Activated naive CD4-positive, alpha-beta T cell treated with anti-CD3 and anti-CD28 coated beads, Interleukin-2, amount 10 ng/mL, durations not matched to agents 7 days and 5 days (primary cell): ENCODE measurements around the gene FOSL2.

Experiments
- CTCF ChIA-PET: fragments of 350-600 bp; sonication (Branson Sonifier 250); formaldehyde crosslinking; loops from one replicate; lab custom pipeline; 2021; ENCODE audit warnings: antibody characterized with exemption; lab: Charles Lee
- DNase-seq: peaks from one replicate; pipeline ENCODE4 v3.0.0-alpha.2; 2020
- H3K27ac Mint-ChIP-seq: one replicate; pipeline ENCODE4 v1.8.0; 2021; ENCODE audit warnings: mild to moderate bottlenecking, moderate library complexity, mixed read lengths
- H3K27me3 Mint-ChIP-seq: one replicate; pipeline ENCODE4 v1.8.0; 2021; ENCODE audit warnings: mild to moderate bottlenecking, mixed read lengths
- H3K36me3 Mint-ChIP-seq: one replicate; pipeline ENCODE4 v1.8.0; 2021; ENCODE audit warnings: mixed read lengths
- H3K4me1 Mint-ChIP-seq: one replicate; pipeline ENCODE4 v1.8.0; 2021; ENCODE audit warnings: mixed read lengths
- H3K4me3 Mint-ChIP-seq: one replicate; pipeline ENCODE4 v1.8.0; 2021; ENCODE audit warnings: mild to moderate bottlenecking, moderate library complexity, mixed read lengths
- H3K9me3 Mint-ChIP-seq: one replicate; pipeline ENCODE4 v1.8.0; 2021; ENCODE audit warnings: mixed read lengths

The FOSL2 gene

DNA sequence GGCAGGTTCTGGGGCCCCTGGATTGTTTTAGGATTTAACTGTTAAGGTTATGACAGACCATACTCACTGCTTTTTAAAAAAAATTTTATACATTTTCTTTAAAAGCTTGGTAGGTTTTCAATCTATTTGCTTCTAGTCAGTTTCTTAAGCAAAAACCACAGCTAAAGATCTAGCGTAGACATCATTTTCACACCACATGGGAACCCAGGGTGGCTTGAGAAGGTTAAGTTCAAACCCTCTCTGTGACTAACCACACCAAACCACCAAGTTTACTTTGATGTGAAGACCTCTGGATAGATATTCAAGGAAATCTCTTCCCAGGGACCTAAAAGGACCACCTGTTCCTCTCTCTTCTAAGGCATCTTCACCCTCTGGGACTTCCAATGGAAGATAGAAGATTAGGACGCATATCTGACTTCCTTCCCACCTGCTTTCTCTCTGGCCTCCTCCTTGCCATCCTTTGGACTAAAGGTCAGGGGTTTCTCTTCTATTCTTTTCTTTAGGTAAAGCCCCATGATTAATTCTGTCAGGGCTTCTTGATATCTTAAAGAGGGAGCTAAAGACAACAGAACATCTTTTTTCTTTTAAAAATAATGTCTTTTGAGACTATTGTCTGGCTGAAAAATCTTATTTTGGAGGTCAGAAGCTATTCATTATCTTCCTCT lies 32.3 kb downstream of the FOSL2 start:
- H3K4me3 Mint-ChIP-seq = no peak overlapping the region

DNA sequence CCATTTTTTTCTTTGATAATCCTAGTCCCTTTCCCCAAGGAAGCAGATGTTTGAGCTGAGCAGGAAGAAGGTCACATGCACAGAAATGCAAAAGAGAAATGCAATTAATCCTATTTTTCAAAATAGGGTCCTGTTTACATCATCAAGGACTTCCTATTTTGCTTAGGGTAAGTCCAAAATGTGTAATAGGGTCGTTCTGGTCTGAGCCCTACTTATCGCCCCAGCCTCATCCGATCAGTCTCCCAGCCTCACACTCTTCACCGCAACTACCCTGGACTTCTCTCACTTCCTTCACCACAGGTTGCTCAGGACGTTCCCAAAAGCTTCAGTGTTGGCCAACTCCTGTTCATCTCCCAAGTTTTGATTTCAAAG lies 32.8 kb downstream of the FOSL2 start:
- Mint-ChIP-seq H3K36me3 (peaks cover 6% of the 10 kb centered on the region), H3K27me3 (no peaks in the 10 kb centered on the region), H3K27ac (no peak overlapping the region), H3K4me1 (peaks cover 50% of the 10 kb centered on the region), H3K9me3 (no peaks in the 10 kb centered on the region), H3K4me3 (no peak overlapping the region)
- DNase-seq = no peak
- CTCF ChIA-PET = interaction anchor here (1.5 kb wide), 1 partner anchor 27 kb away, joined by 5 read pairs; no protein-coding TSS in a partner anchor

More for the DNA sequence above, 32.3 kb downstream of the FOSL2 start:
- H3K27ac Mint-ChIP-seq = peak overlapping the region; percentile 63
- CTCF ChIA-PET = interaction anchor here (1.5 to 1.8 kb wide), 2 partner anchors 22 to 28 kb away, joined by 4 to 5 read pairs; no protein-coding TSS in a partner anchor
- H3K4me1 Mint-ChIP-seq = peaks cover 45% of the 10 kb centered on the region
- H3K36me3 Mint-ChIP-seq = peaks cover 6% of the 10 kb centered on the region
- no peaks in the 10 kb centered on the region for H3K9me3 Mint-ChIP-seq
- no peak for DNase-seq
- H3K27me3 Mint-ChIP-seq = no peaks in the 10 kb centered on the region

DNA sequence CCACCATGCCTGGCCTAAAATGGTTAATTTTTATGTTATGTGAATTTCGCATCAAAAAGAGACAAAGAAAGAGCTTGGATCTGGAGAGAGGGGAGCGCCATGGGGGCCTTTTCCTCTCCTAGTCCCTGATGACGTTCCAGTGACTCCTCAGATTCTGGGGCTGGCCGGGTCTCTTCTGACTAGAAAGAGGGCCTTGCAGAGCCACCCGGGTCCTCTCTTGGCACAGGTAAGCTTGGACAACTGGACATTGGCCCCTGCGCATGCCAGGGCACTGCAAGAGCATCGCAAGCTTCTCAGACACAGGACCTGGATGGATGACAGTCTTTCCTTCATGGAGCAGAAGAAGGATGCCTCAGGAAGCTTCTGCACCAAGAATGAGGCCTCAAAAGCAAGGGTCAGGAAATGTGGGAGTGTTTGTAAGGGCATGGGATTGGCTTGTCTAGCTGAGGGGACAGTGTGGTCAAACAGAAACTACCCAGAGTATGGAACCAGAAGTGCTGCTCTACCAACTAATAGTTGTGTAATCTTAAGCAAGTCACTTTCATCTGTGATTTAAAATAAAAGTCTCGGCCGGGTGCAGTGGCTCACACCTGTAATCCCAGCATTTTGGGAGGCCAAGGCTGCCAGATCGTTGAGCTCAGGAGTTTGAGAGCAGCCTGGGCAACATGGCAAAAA lies 35.2 kb downstream of the FOSL2 start:
- Mint-ChIP-seq H3K4me1 (peaks cover 51% of the 10 kb centered on the region), H3K4me3 (no peak overlapping the region), H3K9me3 (peaks cover 2% of the 10 kb centered on the region), H3K27ac (no peak overlapping the region), H3K27me3 (no peaks in the 10 kb centered on the region), H3K36me3 (peaks cover 2% of the 10 kb centered on the region)
- CTCF ChIA-PET = interaction anchor here (0.6 to 1.1 kb wide), 2 partner anchors 19 to 972 kb away, joined by 3 read pairs; no protein-coding TSS in a partner anchor
- no peak for DNase-seq

DNA sequence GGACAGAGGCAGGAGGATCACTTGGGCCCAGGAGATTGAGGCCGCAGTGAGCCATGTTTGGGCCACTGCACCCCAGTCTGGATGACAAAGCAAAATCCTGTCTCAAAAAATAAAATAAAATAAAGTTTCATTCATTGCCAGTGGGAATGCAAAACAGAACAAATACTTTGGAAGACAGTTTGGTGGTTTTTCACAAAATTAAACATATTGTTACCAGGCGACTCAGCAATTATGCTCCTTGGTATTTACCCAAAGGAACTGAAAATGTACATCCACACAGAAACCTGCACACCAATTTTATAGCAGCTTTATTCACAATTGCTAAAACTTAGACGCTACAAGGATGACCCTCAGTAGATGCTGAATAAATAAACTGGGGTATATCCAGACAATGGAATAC lies 35.8 kb downstream of the FOSL2 start:
- Mint-ChIP-seq H3K36me3 (peaks cover 2% of the 10 kb centered on the region), H3K27me3 (no peaks in the 10 kb centered on the region), H3K9me3 (peaks cover 6% of the 10 kb centered on the region), H3K4me3 (no peak overlapping the region), H3K27ac (no peak overlapping the region), H3K4me1 (peaks cover 45% of the 10 kb centered on the region)
- CTCF ChIA-PET = interaction anchor here (0.6 to 0.8 kb wide), 3 partner anchors 10 to 972 kb away, joined by 3 to 4 read pairs (median 3); no protein-coding TSS in a partner anchor
- no peak for DNase-seq

DNA sequence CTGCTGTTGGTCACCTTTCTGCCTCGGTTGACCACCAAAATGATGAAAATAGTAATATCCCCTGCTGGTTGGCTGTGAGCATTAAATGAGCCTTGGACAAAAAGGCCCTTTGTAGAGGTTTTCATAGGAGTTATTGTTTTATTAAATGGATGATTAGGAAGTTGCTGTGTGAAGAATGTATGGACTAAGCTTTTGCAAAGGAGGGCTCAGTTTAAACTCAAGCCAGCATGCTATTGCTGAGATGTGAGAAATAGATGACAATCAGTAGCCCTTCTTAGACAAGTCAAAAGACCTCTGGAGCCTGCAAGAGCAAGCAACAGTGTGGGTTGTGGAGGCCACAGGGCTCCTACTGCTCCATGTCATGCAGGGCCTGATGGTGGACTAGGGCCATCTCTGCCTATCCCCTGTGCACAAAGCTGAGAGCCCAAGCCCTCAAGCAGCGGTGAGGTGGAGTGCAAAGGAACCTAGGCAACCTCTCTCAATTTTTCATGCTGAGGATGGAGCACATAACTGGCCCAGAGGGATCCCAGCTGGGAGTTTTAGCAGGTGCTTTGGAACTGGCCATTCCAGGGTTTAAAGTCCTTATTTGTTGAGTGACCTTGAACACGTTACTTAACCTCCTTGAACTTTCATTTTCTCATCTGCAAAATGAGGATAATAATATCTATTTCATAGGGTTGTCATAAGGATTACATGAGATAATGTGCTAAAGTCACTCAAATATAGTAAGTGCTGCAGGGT lies 37.1 kb downstream of the FOSL2 start:
- H3K4me1 Mint-ChIP-seq = peaks cover 42% of the 10 kb centered on the region
- peaks cover 8% of the 10 kb centered on the region for H3K9me3 Mint-ChIP-seq
- DNase-seq = no peak
- no peaks in the 10 kb centered on the region for H3K36me3 Mint-ChIP-seq
- no peak overlapping the region for H3K4me3 Mint-ChIP-seq
- peaks cover 3% of the 10 kb centered on the region for H3K27me3 Mint-ChIP-seq
- CTCF ChIA-PET = no interaction called here
- no peak overlapping the region for H3K27ac Mint-ChIP-seq

DNA sequence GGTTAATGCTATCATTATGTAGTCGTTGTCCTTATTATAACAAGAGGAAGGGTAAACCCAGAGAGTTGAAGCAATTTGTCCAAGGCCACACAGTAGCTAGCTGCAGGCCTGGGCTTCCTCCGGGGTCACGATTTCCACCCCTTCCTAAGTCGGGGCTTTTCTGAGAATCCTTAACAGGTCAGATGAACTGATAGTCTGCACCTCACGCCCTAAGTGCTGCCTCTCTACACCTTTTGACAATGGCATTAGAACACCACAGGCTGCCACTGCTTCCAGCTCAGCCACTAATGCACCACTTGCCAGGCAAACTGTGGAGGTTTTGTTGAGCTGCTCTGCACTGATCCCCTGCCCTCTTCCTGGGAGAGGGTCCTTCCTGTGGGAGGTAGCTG lies 37.7 kb downstream of the FOSL2 start:
- CTCF ChIA-PET = no interaction called here
- Mint-ChIP-seq H3K27ac (peak overlapping the region; percentile 49), H3K9me3 (peaks cover 8% of the 10 kb centered on the region), H3K27me3 (peaks cover 3% of the 10 kb centered on the region), H3K4me3 (no peak overlapping the region), H3K36me3 (no peaks in the 10 kb centered on the region), H3K4me1 (peaks cover 39% of the 10 kb centered on the region)
- DNase-seq = no peak

DNA sequence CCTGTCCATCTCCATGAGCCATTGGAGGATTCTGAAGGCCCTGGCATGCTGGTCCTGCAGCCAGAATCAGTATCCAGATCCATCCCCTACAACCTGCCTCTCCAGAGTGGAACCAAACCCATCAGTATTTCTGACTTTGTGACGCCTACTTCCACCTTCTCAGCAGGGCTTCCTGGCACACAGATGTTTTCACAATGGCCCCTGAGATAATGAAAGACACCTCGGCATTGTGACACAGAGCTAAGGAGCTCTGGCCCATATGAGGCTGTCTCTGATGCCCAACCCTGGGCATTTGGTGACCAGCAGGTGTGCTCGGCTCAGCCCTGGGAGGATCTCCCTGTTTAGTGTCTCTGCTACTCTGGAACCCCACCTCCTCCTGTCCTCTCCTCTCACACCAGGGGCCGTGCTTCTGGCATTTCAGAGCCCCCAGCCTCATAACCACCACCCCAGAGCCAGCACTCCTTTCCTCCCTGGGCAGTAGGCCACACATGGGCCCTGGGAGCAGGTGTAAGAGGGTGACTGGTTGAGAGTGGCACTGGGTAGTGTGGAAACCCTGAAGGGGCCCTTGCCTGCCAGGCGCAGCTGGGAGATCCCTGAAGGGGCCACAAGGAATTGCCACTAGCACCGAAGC lies 38.2 kb downstream of the FOSL2 start:
- Mint-ChIP-seq H3K27me3 (peaks cover 3% of the 10 kb centered on the region), H3K36me3 (no peaks in the 10 kb centered on the region), H3K4me1 (peaks cover 36% of the 10 kb centered on the region), H3K9me3 (peaks cover 8% of the 10 kb centered on the region), H3K27ac (peak overlapping the region; percentile 49), H3K4me3 (no peak overlapping the region)
- CTCF ChIA-PET = no interaction called here
- DNase-seq = no peak

DNA sequence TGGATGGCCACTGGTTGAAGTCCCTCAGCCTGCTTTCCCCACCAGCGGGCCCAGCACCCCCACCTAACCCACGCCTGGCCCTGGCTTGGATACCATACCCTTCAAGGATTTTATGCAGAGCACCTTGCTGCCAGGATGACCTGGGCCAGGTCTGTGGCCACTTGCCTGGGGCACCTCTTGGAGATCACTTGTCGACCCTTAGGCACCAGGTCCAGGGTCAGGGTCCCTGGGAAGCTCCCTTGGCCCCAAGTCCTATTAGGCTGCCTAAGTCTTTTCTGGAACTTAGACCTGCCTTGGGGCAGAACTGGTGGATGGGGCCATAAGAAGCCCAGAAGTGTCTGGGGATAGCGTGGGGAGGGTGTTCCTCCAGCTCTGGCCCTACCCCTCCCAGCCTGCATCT lies 39.1 kb downstream of the FOSL2 start:
- DNase-seq = no peak
- Mint-ChIP-seq H3K36me3 (no peaks in the 10 kb centered on the region), H3K27ac (no peak overlapping the region), H3K4me1 (peaks cover 36% of the 10 kb centered on the region), H3K4me3 (no peak overlapping the region), H3K9me3 (peaks cover 8% of the 10 kb centered on the region), H3K27me3 (peaks cover 3% of the 10 kb centered on the region)
- CTCF ChIA-PET = no interaction called here

DNA sequence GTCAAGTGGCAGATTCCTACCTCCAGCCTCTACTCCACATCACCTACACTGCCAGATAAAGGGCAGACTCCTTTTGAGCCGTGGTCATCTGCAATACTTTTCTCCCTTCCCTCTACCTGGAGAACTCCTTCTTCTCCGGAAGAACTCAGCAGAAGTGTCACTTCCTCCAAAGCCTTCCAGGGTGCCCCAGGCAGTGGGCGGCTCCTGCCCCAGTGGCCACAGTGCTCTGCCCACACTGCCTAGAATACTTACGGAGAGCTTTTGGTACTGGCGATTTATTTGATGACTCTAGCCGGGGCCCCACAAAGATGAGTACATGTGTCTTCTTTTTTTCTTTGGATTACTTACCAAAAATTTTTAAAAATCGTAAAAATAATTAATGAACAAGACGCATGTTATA lies 39.7 kb downstream of the FOSL2 start:
- DNase-seq = no peak
- Mint-ChIP-seq H3K9me3 (peaks cover 8% of the 10 kb centered on the region), H3K27ac (no peak overlapping the region), H3K4me1 (peaks cover 36% of the 10 kb centered on the region), H3K4me3 (no peak overlapping the region), H3K27me3 (peaks cover 3% of the 10 kb centered on the region), H3K36me3 (no peaks in the 10 kb centered on the region)
- CTCF ChIA-PET = no interaction called here

DNA sequence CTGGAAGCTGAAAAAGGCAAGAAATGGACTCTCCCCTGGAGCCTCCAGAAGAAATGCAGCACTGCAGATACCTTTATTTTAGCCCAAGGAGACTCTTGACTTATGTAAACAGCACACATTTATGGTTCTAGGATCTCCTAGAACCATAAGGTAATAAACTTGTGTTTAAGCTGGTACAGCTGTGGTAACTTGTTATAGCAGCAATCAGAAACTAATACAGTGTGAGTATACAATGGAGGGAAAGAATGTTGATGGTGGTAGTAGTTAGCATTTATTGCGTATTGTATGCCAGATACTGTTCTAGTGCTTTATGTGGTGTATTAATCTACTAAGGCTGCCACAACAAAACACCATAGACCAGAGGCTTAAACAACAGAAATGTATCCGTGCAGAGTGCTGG lies 40.6 kb downstream of the FOSL2 start:
- CTCF ChIA-PET = no interaction called here
- Mint-ChIP-seq H3K4me3 (no peak overlapping the region), H3K9me3 (peaks cover 8% of the 10 kb centered on the region), H3K36me3 (no peaks in the 10 kb centered on the region), H3K27me3 (peaks cover 3% of the 10 kb centered on the region), H3K27ac (no peak overlapping the region), H3K4me1 (peaks cover 36% of the 10 kb centered on the region)
- DNase-seq = no peak

DNA sequence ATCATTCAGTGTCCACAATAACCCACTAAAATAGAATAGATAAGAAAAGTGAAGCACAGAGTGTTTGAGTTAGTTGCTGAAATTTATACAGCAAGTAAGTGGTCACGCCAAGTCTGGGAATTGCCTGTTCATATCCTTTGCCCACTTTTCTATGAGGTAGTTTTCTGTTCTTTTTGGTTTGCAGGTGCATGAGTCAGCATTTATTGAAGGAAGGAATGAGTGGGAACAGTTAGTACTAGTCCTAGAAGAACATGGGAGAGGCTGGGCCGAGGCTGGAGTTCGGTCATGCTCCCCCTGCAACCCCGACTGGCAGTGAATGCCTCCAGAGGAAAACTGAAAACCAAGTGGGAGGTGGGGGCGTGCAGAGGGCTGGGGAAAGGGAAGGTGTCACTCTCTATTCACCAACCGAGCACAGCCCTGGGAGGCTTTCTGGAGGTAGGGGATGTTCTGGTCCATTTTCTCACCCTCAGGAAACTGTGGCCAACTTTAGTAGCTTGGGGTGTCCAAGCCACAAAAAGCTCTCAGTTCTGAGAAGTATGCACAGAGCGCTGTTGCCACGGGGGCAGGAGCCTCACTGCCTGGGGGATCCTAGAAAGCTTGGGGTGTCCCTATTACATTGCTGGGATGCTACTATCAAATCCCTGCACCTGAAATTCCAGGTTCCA lies 41.4 kb downstream of the FOSL2 start:
- Mint-ChIP-seq H3K4me3 (no peak overlapping the region), H3K27ac (no peak overlapping the region), H3K36me3 (no peaks in the 10 kb centered on the region), H3K27me3 (peaks cover 3% of the 10 kb centered on the region), H3K4me1 (peaks cover 36% of the 10 kb centered on the region), H3K9me3 (peaks cover 8% of the 10 kb centered on the region)
- CTCF ChIA-PET = interaction anchor here (1.0 to 1.4 kb wide), 3 partner anchors 10 to 59 kb away, joined by 3 to 4 read pairs (median 3); no protein-coding TSS in a partner anchor
- DNase-seq = no peak

DNA sequence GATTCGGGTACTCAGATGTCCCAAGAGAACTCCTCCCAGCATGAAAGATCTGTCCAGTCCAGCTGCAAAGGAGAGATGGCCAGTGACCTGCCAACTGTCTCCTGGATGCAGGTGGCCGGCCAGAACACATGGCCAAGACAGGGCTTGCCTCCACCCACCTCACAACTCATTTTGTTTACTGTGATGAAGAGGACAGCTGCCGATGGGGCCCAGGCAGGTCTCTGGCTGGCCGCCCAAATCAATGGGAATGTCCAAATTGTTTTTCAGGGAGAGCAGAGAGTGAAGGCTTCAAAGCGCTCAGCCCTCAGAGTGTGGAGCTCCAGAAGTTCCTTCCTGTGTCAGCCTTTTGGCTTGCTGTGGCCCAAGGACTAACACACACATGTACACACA lies 41.9 kb downstream of the FOSL2 start:
- H3K27me3 Mint-ChIP-seq = peaks cover 3% of the 10 kb centered on the region
- H3K36me3 Mint-ChIP-seq = no peaks in the 10 kb centered on the region
- peaks cover 33% of the 10 kb centered on the region for H3K4me1 Mint-ChIP-seq
- CTCF ChIA-PET = interaction anchor here (1.0 to 1.4 kb wide), 3 partner anchors 10 to 58 kb away, joined by 3 to 4 read pairs (median 3); no protein-coding TSS in a partner anchor
- no peak overlapping the region for H3K4me3 Mint-ChIP-seq
- H3K9me3 Mint-ChIP-seq = peaks cover 8% of the 10 kb centered on the region
- no peak for DNase-seq
- no peak overlapping the region for H3K27ac Mint-ChIP-seq

DNA sequence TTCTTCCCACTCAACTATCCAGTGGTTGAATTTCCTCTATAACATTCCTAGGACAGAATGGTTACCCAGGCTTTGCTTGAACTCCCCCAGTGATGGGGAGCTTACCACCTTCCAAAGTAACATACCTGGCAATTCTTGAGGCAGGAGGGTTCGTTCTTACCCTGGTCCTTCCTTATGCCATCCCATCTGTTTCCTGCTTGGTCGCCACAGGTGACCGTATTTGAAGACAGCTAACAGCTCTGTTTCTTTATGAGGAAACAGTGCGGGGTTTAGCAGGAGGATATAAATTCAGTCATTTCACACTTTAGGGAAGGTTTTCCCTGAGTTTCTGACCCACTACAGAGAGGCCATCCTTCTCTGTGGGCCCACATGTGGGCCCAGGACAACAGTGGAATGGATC lies 42.6 kb downstream of the FOSL2 start:
- Mint-ChIP-seq H3K27ac (no peak overlapping the region), H3K36me3 (no peaks in the 10 kb centered on the region), H3K27me3 (peaks cover 5% of the 10 kb centered on the region), H3K4me3 (no peak overlapping the region), H3K4me1 (peaks cover 27% of the 10 kb centered on the region), H3K9me3 (peaks cover 8% of the 10 kb centered on the region)
- CTCF ChIA-PET = interaction anchor here (1.2 to 1.4 kb wide), 2 partner anchors 10 to 17 kb away, joined by 3 to 4 read pairs; no protein-coding TSS in a partner anchor
- no peak for DNase-seq
